ENCODE data around the gene CLEC2B.
"Not testable (repeated sequence)": the region's sequence is repeated elsewhere in the genome, so short reads cannot be mapped to it uniquely, and the experiment has no call there.

CLEC2B gene

DNA sequence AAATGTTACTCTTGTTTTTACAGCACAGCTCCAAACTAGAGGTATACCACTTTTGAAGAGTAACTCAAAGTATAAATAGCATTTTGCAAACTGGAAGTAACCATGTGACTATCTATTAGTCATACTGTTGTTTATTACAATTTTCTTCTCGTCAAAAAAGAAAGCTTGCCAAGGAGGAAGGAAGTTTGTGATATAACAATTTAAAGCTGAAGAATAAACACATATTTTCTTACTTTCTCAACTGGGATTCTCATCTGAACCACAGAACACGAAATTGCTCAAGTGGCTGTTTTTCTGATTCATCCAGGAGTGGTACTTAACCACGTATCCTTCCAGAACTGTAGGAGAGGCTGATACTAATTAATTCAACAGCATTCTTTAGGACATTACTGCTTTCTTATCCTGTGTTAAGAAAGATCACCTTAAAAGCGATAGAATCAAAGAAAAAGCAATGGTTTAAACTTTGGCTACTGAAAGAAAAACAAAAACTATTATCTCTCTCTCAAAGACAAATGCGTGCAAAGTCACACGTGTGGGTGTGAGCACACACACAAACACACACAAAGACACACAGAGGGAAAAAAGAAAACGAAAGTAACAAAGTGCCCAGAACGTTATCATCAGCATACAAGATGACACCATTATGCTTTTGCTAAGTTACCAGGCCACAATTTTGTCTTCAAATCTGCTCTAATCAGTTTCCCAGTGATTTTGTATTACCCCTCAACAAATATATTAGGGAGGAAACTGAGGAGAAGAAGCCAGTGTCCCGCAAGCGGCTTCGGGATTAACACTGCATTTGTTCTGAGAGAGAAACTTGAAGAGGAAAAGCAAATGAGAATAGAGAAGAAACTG lies at the start of gene CLEC2B:
TSS of gene CLEC2B (minus strand) at position 48 of the 855 bp plus-strand sequence.
- DNase-seq: no peak

GRCh38 chr12:9911708-9912107 lies 42.6 kb upstream of the CLEC2B start:
- DNase-seq: no peak

DNA sequence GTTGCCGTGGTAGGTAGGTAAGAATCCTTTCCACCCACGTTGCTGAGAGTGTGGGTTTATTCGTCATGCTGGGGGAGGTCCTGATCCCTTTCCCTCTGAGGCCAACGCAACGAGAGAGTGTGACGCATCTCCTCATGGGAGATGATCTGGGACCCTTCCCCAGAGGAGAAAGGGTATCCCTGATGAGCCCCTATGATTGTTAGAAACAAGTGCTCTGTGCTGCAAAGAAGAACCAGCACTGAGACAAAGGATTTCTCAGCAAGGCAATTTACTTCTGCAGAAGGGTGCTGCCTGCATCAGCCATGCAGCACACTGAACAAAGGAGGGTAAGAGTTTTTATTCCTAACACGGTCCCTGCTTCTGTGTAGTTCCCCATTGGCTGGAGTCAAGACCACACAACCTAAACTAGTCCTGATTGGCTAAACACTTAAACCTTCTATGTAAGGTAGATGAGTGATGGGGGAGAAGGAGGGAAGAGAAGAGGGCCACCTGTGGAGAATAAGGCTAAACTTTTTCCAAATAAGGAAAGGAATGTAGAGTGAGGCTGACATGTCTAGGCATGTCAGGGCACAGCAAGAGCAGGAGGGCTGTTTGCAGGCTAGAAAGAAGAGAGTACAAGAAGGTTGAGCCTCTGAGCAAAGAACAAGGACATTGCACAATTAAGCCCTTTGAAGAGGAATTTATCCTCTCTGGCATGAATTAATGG lies 41.7 kb upstream of the CLEC2B start:
- no peak for DNase-seq

DNA sequence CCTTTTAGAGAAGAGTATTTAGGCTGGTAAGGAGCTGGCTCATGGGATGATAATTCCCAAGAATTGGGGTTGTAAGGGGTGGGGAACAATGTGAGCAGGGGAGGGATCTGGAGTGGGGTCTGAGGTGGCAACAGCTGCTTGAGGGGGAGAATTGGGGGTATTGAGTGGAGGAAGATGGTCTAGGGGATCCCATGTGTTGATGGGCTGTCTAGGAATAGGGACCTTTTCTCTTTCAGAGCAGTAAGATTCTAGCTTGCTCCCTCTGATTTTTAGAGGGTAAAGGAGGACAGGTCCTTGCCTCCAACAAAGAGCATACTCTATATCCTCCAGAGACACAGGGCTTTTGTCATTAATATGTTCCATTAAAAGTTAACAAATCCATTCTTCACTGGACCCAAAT lies 40.6 kb upstream of the CLEC2B start:
- DNase-seq: no peak

DNA sequence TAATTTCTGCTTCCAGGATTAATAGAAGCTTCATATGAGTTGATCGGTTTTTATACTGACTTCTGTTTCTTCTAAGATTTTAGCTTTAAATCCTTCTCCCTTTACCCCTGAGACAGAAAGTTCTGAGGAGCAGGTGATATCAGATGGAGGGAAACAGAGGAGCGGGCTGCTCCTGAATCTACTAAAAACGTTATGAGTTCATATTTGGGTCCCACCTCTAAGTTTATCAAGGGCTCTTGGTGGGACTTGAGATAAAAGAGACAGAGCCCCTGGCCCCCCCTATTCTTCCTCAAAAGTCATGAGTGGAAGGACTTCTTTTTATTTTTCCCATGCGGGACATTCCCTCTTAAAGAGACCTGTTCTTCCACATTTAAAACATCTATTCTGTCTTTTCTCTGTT lies 39.2 kb upstream of the CLEC2B start:
- DNase-seq: no peak

GRCh38 chr12:9907769-9908168 lies 38.6 kb upstream of the CLEC2B start:
- DNase-seq: no peak

DNA sequence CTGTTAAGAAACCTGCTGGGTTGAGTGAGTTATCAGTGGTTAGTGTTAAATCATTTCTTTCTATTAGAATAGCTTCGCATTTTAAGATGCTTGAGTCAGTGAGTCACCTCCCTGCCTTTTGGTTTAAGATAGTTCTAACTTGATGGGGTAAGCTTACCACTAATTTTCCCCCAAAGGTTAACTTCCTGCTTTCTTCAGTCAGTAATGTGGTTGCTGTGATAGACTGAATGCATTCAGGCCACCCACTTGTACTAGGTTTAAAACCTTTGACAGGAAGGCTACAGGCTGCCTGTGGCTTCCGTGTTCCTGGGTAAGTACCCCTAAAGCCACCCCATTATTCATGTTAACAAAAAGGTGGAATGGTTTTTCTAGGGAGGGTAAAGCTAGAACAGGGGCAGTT lies 37.7 kb upstream of the CLEC2B start:
- DNase-seq: no peak

DNA sequence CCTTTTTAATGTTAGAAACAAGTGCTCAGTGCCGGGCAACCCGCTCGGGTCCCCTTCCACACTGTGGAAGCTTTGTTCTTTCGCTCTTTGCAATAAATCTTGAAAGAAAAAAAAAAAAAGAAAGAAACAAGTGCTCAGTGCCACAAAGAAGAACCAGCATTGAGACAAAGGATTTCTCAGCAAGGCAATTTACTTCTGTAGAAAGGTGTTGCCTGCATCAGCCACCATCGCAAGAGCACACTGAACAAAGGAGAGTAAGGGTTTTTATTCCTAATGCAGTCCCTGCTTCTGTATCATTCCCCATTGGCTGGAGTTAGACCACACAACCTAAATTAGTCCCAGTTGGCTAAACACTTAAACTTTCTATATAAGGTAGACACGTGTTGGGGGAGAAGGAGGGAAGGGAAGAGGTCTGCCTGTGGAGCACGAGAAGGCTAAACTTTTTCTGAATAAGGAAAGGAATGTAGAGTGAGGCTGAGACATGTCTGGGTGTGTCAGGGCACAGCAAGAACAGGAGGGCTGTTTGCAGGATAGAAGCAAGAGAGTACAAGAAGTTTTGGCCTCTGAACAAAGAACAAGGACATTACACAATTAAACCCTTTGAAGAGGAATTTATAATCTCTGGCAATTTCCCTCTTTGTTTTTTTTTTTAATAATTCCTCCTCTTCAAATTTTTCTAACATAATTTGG lies 33.5 kb upstream of the CLEC2B start:
- no peak for DNase-seq

- DNase-seq: no peak
These were observed 31.8 kb upstream of the CLEC2B start for GRCh38 chr12:9900930-9901329.

GRCh38 chr12:9899209-9899608 lies 30.1 kb upstream of the CLEC2B start:
- DNase-seq: no peak

DNA sequence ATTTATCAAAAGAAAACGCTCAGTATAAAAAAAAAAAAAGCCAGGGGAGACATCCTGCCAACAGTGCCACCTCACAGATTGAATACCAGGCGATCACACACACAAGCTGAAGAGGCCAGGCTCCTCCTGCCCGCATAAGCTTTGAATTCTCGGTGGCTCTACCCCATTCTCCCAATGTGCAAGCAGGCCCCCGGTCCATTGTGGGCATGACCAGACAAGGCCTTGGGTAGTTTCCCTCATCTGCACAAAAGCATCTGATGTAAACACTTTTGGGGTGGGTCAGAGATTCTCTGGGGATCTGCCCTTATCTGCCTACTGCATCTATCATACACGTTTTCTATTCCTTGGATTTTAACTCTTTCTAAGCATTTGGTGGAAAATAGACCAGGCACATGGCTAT lies 28.4 kb upstream of the CLEC2B start:
- no peak for DNase-seq

DNA sequence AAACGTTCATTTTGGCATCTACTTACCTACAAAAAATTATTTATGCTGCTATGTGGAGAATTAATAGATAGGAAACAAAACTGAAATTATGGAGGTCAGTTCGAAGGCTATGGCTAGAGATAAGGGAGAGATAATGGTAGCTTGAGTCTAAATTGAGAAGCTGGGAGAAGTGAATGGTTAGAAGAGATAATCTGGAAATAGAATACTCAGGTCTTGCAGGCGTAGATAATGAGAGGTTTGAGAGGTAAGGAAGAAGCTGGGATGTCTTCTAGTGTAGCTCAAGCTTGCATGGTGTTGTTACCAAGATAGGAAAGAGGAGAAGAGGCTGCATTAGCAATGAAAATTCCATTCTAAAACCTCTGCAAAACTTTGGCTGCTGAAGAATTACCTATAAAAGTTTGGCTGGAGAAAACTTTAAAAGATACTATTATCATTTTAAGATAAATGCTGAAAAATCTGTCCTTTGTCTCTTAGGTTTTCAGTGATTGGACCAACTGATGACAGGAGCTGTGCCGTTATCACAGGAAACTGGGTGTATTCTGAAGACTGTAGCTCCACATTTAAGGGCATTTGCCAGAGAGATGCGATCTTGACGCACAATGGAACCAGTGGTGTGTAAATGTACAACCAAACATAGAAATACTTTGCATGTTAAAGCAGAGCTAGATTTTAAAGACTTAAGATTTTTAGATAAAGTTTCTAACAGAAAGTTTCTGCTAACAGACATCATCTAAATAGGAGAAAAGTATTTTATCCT lies 26.2 kb upstream of the CLEC2B start:
- DNase-seq: no peak

- DNase-seq: no peak
These were observed 19.6 kb upstream of the CLEC2B start for GRCh38 chr12:9888665-9889273.

GRCh38 chr12:9883175-9883574 lies 14.0 kb upstream of the CLEC2B start:
- DNase-seq: no peak

- no peak for DNase-seq
These were observed 12.8 kb upstream of the CLEC2B start for GRCh38 chr12:9881988-9882387.

DNA sequence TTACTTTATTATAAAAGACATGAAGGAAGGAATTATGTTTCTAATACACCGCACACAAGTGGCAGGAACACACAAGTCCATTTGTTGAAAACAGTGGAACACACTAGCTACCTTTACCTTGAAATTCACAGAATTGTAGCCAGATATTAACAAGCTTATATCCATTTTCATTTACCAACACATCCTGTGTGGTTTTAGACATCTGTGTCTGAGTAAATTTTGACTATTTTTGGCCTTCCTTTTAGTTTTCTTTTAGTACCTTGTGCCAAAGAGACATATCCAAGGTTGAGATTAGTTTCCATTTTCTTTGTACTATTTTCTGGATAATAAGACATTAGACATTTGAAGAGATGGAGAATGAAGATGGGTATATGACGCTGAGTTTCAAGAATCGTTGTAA lies 12.1 kb upstream of the CLEC2B start, which contains the start of gene KLRF2:
TSS of gene KLRF2 (plus strand) at position 244 of the 400 bp plus-strand sequence. CDS start at position 351, 107 bp downstream.
- no peak for DNase-seq

DNA sequence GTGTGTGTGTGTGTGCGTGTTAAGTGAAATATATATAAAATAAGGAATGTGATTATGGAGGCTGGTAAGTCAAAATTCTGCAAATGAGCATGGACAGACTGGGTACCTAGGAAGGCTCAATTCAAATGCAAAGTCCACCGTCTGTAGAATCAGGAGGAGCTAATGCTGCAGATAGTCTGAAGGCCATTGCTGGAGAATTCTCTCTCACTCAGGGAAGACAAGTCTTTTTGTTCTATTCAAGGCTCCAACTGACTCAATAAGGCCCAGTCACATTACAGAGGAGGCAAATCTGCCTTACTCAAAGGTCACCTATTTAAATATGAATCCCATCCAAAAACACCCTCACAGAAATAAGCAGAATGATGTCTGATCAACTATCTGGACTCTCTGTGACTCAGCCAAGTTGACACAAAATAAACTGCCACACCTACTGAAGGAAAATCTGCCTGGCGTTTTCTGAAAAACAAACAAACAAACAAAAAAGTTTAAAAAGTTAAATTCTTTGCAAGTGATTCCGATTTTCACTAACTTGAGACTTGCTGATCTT lies 11.5 kb upstream of the CLEC2B start:
- DNase-seq: no peak

DNA sequence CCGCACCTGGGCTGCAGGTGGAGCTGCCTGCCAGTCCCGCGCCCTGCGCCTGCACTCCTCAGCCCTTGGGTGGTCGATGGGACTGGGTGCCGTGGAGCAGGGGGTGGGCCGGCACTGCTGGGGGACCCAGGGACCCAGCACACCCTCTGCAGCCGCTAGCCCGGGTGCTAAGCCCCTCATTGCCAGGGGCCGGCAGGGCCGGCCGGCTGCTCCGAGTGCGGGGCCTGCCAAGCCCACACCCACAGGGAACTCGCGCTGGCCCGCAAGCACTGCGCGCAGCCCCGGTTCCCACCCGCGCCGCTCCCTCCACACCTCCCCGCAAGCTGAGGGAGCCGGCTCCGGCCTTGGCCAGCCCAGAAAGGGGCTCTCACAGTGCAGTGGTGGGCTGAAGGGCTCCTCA lies 7.0 kb upstream of the CLEC2B start:
- not testable (repeated sequence) for DNase-seq

- no peak for DNase-seq
These were observed 3.6 kb upstream of the CLEC2B start for GRCh38 chr12:9872742-9873141.

DNA sequence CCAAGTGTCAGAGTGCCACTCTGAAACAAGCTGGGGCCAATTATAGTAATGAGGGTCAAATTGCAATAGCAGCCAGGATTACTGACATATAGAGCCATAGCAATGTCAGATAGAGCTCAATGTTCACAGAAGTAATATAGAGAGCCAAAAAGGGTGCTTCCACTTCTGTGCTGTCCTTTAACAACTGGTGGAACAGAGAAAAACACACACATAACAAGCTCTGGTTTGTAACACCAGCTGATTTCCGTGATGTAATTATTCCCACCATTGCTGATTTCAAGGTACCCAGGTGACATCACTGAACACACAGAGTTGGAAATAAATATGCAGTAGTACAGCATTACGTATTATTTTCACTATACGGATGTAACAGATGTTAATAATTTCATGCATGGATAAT lies 3.0 kb upstream of the CLEC2B start:
- DNase-seq: no peak

DNA sequence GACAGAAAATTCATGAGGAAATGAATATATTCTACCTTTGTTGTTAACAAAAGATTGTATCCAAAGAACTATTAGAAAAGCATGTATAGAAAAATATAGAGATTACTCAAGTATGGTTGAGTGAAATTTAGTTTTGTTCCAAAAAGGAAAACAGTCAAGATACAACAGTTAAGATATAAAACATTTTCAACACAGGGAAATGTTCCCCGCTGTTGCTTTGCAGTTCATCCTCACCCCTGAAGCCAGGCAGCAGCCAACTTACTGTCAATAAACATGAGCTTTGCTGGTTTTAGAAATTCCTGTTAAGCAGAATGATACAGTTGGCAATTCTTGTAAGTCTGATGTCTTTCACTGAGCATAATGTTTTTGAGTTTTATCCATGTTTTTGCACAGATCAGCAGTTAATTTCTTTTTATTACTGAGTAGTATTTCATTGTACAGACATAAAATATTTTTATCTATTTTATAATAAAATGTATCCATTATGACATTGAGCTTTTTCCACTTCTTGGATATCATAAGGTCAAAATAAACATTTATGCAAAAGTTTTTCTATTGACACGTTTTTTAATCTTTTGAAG lies 1.2 kb upstream of the CLEC2B start:
- DNase-seq: no peak

DNA sequence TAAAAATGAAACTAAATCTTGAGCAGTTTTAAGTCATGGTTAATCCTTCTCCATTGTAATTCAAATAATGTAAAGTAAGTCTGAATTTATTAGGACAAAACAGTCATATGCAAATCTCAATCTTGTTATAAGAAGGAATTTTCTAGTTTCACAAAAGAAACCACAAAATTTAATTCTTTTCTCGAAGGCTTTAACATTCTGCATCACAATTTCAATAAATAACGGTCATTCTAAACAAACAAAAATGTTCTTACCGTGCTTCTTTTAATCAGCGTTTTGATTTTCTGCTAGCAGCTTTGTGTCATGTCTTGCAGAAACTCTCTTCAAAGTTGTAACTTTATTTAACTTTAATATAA lies 225 bp downstream of the CLEC2B start:
- no peak for DNase-seq
